ENCODE results near the gene SPDL1. TPM values are rescaled to one million over a fixed set of nuclear protein-coding genes. Genes with fewer than 3 reads are reported as not detected.

The SPDL1 gene
- total and polyA plus RNA-seq, 2 of the 8 experiments (the other 6 are each of a cell fraction or from before 2014, with no cell fraction given) = 16.9 to 44.5 TPM

GRCh38 chr5:169629847-169630548, 46.4 kb downstream of the SPDL1 start (continued):
- no peak for TF ChIP-seq MAX (IDR thresholded peaks at IDR 0.05)
- TF ChIP-seq CHD7 (IDR thresholded peaks at IDR 0.05; ENCODE audit: insufficient replicate concordance, low read length) = no peak
- no peak for TF ChIP-seq SP4 (IDR thresholded peaks at IDR 0.05; ENCODE audit: low read length)
